Liver (tissue), 9 donors: Measurements from ENCODE around the gene FLYWCH2. TPM values are rescaled to one million over a fixed set of nuclear protein-coding genes. Genes with fewer than 3 reads are reported as not detected.

Experiments used
- DNase-seq: peaks from one replicate; pipeline ENCODE4 v3.0.0-alpha.2; 2017; ENCODE audit warnings: low spot score
- H3K27ac ChIP-seq, 2 donors: one replicate each; pipeline ENCODE4 v1.7.0; 2013; ENCODE audit warnings: inconsistent platforms in 2 of 2, low read length in 2 of 2, control low read depth in 1 of 2, low read depth in 1 of 2, mild to moderate bottlenecking in 1 of 2
- H3K27me3 ChIP-seq, 4 donors: one replicate each; pipeline versions ENCODE4 v1.6.1 to v1.7.0; 2013; ENCODE audit warnings: low read length in 3 of 4, inconsistent platforms in 1 of 4, mild to moderate bottlenecking in 1 of 4, moderate library complexity in 1 of 4; ENCODE audit not compliant: control insufficient read depth in 4 of 4, insufficient read depth in 4 of 4
- H3K36me3 ChIP-seq, 4 donors: one replicate each; pipeline versions ENCODE4 v1.6.1 to v1.7.0; 2013; ENCODE audit warnings: low read length in 3 of 4, mild to moderate bottlenecking in 3 of 4, low read depth in 1 of 4, moderate library complexity in 1 of 4; ENCODE audit not compliant: control insufficient read depth in 4 of 4, insufficient read depth in 3 of 4
- H3K4me1 ChIP-seq, 4 donors: one replicate each; pipeline versions ENCODE4 v1.6.1 to v1.7.0; 2013; ENCODE audit warnings: low read length in 3 of 4, mild to moderate bottlenecking in 3 of 4, moderate library complexity in 1 of 4; ENCODE audit not compliant: control insufficient read depth in 4 of 4, insufficient read depth in 4 of 4
- H3K4me3 ChIP-seq, 3 donors: one replicate each; pipeline versions ENCODE4 v1.6.1 to v1.7.0; 2013; ENCODE audit warnings: low read length in 3 of 3, control low read depth in 1 of 3, low read depth in 1 of 3, mild to moderate bottlenecking in 1 of 3
- H3K9ac ChIP-seq, 2 donors: one replicate each; pipeline ENCODE4 v1.7.0; 2013; ENCODE audit warnings: low read length in 2 of 2, mild to moderate bottlenecking in 2 of 2, moderate library complexity in 2 of 2, control low read depth in 1 of 2, low read depth in 1 of 2
- H3K9me3 ChIP-seq, 4 donors: one replicate each; pipeline versions ENCODE4 v1.6.1 to v1.7.0; 2013; ENCODE audit warnings: low read length in 3 of 4; ENCODE audit not compliant: control insufficient read depth in 4 of 4
- ATF3 ChIP-seq: IDR thresholded peaks from 2 replicates; pipeline ENCODE4 v1.6.1; 2016; ENCODE audit warnings: antibody characterized with exemption
- CTCF ChIP-seq: fragments of 150-350 bp; IDR thresholded peaks from 2 replicates; pipeline ENCODE4 v1.5.1; 2017; ENCODE audit warnings: improper control_type of control experiment, low read depth, low read length; ENCODE audit not compliant: missing input control
- EGR1 ChIP-seq, 2 donors: IDR thresholded peaks; 2 replicates each; pipeline ENCODE4 v1.6.1; 2016 to 2018; ENCODE audit warnings: antibody characterized with exemption in 2 of 2, low read depth in 2 of 2
- FOXA1 ChIP-seq: IDR thresholded peaks from 2 replicates; pipeline ENCODE4 v1.6.1; 2016; ENCODE audit warnings: antibody characterized with exemption
- FOXA2 ChIP-seq: IDR thresholded peaks from 2 replicates; pipeline ENCODE4 v1.6.1; 2016; ENCODE audit warnings: antibody characterized with exemption
- GABPA ChIP-seq, 2 donors: IDR thresholded peaks in 1 of 2; conservative IDR thresholded peaks in 1 of 2; 2 replicates each; pipeline ENCODE4 v1.6.1; 2016; ENCODE audit warnings: antibody characterized with exemption in 2 of 2, mild to moderate bottlenecking in 1 of 2, moderate library complexity in 1 of 2
- HNF4A ChIP-seq, 2 donors: conservative IDR thresholded peaks; 2 replicates each; pipeline ENCODE4 v1.6.1; 2016; ENCODE audit warnings: antibody characterized with exemption in 2 of 2, mild to moderate bottlenecking in 2 of 2
- HNF4G ChIP-seq: IDR thresholded peaks from 2 replicates; pipeline ENCODE4 v1.6.1; 2016; ENCODE audit warnings: antibody characterized with exemption
- JUND ChIP-seq, 2 donors: IDR thresholded peaks; 2 replicates each; pipeline ENCODE4 v1.6.1; 2016; ENCODE audit warnings: antibody characterized with exemption in 2 of 2
- MAX ChIP-seq: IDR thresholded peaks from 2 replicates; pipeline ENCODE4 v1.6.1; 2016; ENCODE audit warnings: antibody characterized with exemption
- NR2F2 ChIP-seq: IDR thresholded peaks from 2 replicates; pipeline ENCODE4 v1.6.1; 2016; ENCODE audit warnings: antibody characterized with exemption
- RAD21 ChIP-seq, 2 donors: IDR thresholded peaks; 2 replicates each; pipeline ENCODE4 v1.6.1; 2016; ENCODE audit warnings: antibody characterized with exemption in 2 of 2, mild to moderate bottlenecking in 2 of 2
- REST ChIP-seq: IDR thresholded peaks from 2 replicates; pipeline ENCODE4 v1.6.1; 2016; ENCODE audit warnings: antibody characterized with exemption, mild to moderate bottlenecking
- RXRA ChIP-seq, 2 donors: IDR thresholded peaks; 2 replicates each; pipeline ENCODE4 v1.6.1; 2017 to 2018; ENCODE audit warnings: antibody characterized with exemption in 2 of 2, mild to moderate bottlenecking in 1 of 2
- SP1 ChIP-seq: IDR thresholded peaks from 2 replicates; pipeline ENCODE4 v1.6.1; 2018; ENCODE audit warnings: antibody characterized with exemption, mild to moderate bottlenecking
- TAF1 ChIP-seq: conservative IDR thresholded peaks from 2 replicates; pipeline ENCODE4 v1.6.1; 2016; ENCODE audit warnings: antibody characterized with exemption, mild to moderate bottlenecking
- YY1 ChIP-seq: IDR thresholded peaks from 2 replicates; pipeline ENCODE4 v1.6.1; 2016; ENCODE audit warnings: antibody characterized with exemption, mild to moderate bottlenecking
- ZBTB33 ChIP-seq: IDR thresholded peaks from 2 replicates; pipeline ENCODE4 v1.6.1; 2016; ENCODE audit warnings: antibody characterized with exemption
- WGBS: extraction: QIAGEN DNeasy Blood & Tissue Kit; methylation state at CpG from one replicate; pipeline ENCODE4 v1.1.7; 2013; 5-methylcytosine and 5-hydroxymethylcytosine counted together
- polyA plus RNA-seq, 2 donors: library from polyadenylated mRNA; stranded (reverse) in 1 of 2; unstranded in 1 of 2; fragments of 200-250 nt in 1 of 2; fragments of >200 nt in 1 of 2; fragmentation: Nextera tagmentation in 1 of 2; extraction: Ambion mirVana in 1 of 2; gene quantifications; one replicate each; pipeline versions ENCODE4 v1.2.1 to v1.2.3, GENCODE V29; 2013 to 2015
- total RNA-seq, 2 donors: library from RNA; depleted of rRNA; stranded (reverse); fragments of >200 nt; gene quantifications; one replicate each; pipeline ENCODE4 v1.2.3, GENCODE V29; 2014
- donor health status: healthy.
- donor health status: healthy.
- donor health status: healthy.
- donor health status: healthy.
- donor health status: healthy.

FLYWCH2 gene
- total and polyA plus RNA-seq, 4 donors: 4.9 to 21.0 (median 8.6) TPM

- Histone ChIP-seq H3K4me1 (peaks cover 0 to 16% (median 7%) of the 10 kb centered on the region in 4 donors), H3K36me3 (no peaks in the 10 kb centered on the region), H3K27me3 (no peaks in the 10 kb centered on the region), H3K9me3 (no peaks in the 10 kb centered on the region), H3K4me3 (peak overlapping the region; percentile 30 to 72 (median 68)), H3K27ac (peak overlapping the region; percentile 66 to 75), H3K9ac (peak overlapping the region in 1 of 2 donors; percentile 60)
- under 1% methylated on average over 32 of the region's 32 CpGs for WGBS
- no peak for DNase-seq
- TF ChIP-seq GABPA (IDR thresholded peaks at IDR 0.05 in 1 of 2, conservative IDR thresholded peaks at IDR 0.05 in 1 of 2): no peak
- no peak for TF ChIP-seq FOXA1
- no peak for TF ChIP-seq HNF4A (conservative IDR thresholded peaks at IDR 0.05)
- no peak for TF ChIP-seq SP1
- no peak for TF ChIP-seq REST
- no peak for TF ChIP-seq YY1
- TF ChIP-seq EGR1 (IDR thresholded peaks at IDR 0.05; ENCODE audit: low read depth in 2 of 2): no peak
- no peak for TF ChIP-seq RXRA (IDR thresholded peaks at IDR 0.05)
- no peak for TF ChIP-seq RAD21 (IDR thresholded peaks at IDR 0.05)
- no peak for TF ChIP-seq ZBTB33
- TF ChIP-seq NR2F2: no peak
- no peak for TF ChIP-seq TAF1
- TF ChIP-seq ATF3: no peak
- no peak for TF ChIP-seq FOXA2
- no peak for TF ChIP-seq CTCF
- TF ChIP-seq MAX: no peak
- no peak for TF ChIP-seq HNF4G
- no peak for TF ChIP-seq JUND (IDR thresholded peaks at IDR 0.05)
Measured at GRCh38 chr16:2904922-2905240, 21.9 kb downstream of the FLYWCH2 start.
